GM23248 (cell line): ENCODE results near the gene ALG1. TPM values are rescaled to one million over a fixed set of nuclear protein-coding genes. Genes with fewer than 3 reads are reported as not detected.
"Not testable (repeated sequence)": the region's sequence is repeated elsewhere in the genome, so short reads cannot be mapped to it uniquely, and the experiment has no call there.

ENCODE experiments used
- DNase-seq: peaks from one replicate; pipeline ENCODE4 v3.0.0-alpha.2; 2015
- H2AFZ ChIP-seq: fragments of 200-600 bp; sonication (generic); 2 replicates; pipeline ENCODE4 v1.6.1; 2016; ENCODE audit warnings: antibody characterized with exemption
- H3F3A ChIP-seq: fragments of 200-600 bp; sonication (generic); 2 replicates; pipeline ENCODE4 v1.6.1; 2016; ENCODE audit warnings: mild to moderate bottlenecking, antibody characterized with exemption, mixed run types; ENCODE audit not compliant: insufficient read depth
- H3K27ac ChIP-seq: fragments of 200-600 bp; sonication (generic); 2 replicates; pipeline ENCODE4 v1.5.1; 2016; ENCODE audit warnings: mild to moderate bottlenecking
- H3K27me3 ChIP-seq: fragments of 200-600 bp; sonication (generic); replicated peaks from 2 replicates; pipeline ENCODE4 v1.6.1; 2016; ENCODE audit warnings: mild to moderate bottlenecking; ENCODE audit not compliant: insufficient read depth
- H3K36me3 ChIP-seq: fragments of 200-600 bp; sonication (generic); 2 replicates; pipeline ENCODE4 v1.6.1; 2016; ENCODE audit warnings: low read depth, mild to moderate bottlenecking
- H3K4me1 ChIP-seq: fragments of 200-600 bp; sonication (generic); 2 replicates; pipeline ENCODE4 v1.6.1; 2016; ENCODE audit warnings: mild to moderate bottlenecking; ENCODE audit not compliant: insufficient read depth
- H3K4me2 ChIP-seq: fragments of 200-600 bp; sonication (generic); one replicate; pipeline ENCODE4 v1.6.1; 2016; ENCODE audit warnings: mild to moderate bottlenecking; ENCODE audit not compliant: unreplicated experiment
- H3K4me3 ChIP-seq: fragments of 200-600 bp; sonication (generic); 2 replicates; pipeline ENCODE4 v1.5.1; 2016; ENCODE audit warnings: mild to moderate bottlenecking
- H3K79me2 ChIP-seq: fragments of 200-600 bp; sonication (generic); 2 replicates; pipeline ENCODE4 v1.6.1; 2016; ENCODE audit warnings: mild to moderate bottlenecking; ENCODE audit not compliant: insufficient read depth
- H3K9ac ChIP-seq: fragments of 200-600 bp; sonication (generic); 2 replicates; pipeline ENCODE4 v1.6.1; 2016; ENCODE audit warnings: mild to moderate bottlenecking
- H3K9me2 ChIP-seq: fragments of 200-600 bp; sonication (generic); 2 replicates; pipeline ENCODE4 v1.6.1; 2016; ENCODE audit warnings: mixed run types, mild to moderate bottlenecking, moderate library complexity; ENCODE audit not compliant: insufficient read depth
- H3K9me3 ChIP-seq: fragments of 200-600 bp; sonication (generic); one replicate; pipeline ENCODE4 v1.6.1; 2017; ENCODE audit warnings: low read depth
- H4K20me1 ChIP-seq: fragments of 200-600 bp; sonication (generic); 2 replicates; pipeline ENCODE4 v1.6.0; 2016; ENCODE audit not compliant: insufficient read depth
- WGBS, 2 experiments: methylation state at CpG; one replicate each; pipeline ENCODE4 v1.1.6; 2015 to 2017; ENCODE audit warnings: low lambda C conversion rate in 2 of 2, low coverage in 1 of 2; ENCODE audit errors: missing lambda C conversion rate in 2 of 2; 5-methylcytosine and 5-hydroxymethylcytosine counted together
- in situ Hi-C: fragments of 300-500 bp; cut with MboI; formaldehyde crosslinking; loops from 2 replicates; pipeline ENCODE4 v1.15.0; 2020
- polyA plus RNA-seq: library from polyadenylated mRNA; unstranded; fragments of >200 nt; fragmentation: Nextera tagmentation; extraction: Ambion mirVana; gene quantifications from 2 replicates; pipeline ENCODE4 v1.2.1, GENCODE V29; 2016
- total RNA-seq: library from RNA; depleted of rRNA; stranded (reverse); fragments of >200 nt; shearing (Covaris generic); gene quantifications from 2 replicates; pipeline ENCODE4 v1.2.3, GENCODE V29; 2014

Gene ALG1
- total and polyA plus RNA-seq, 2 experiments from 2014 or later: 36.5 to 45.4 TPM

GRCh38 chr16:5093746-5094145, 22.1 kb downstream of the ALG1 start:
- H3F3A ChIP-seq, H3K9me3 ChIP-seq, H3K9ac ChIP-seq, H3K27me3 ChIP-seq, H3K79me2 ChIP-seq, H3K4me2 ChIP-seq, H3K4me1 ChIP-seq, H3K4me3 ChIP-seq, H2AFZ ChIP-seq, H4K20me1 ChIP-seq, DNase-seq, H3K27ac ChIP-seq, H3K9me2 ChIP-seq, in situ Hi-C loops, H3K36me3 ChIP-seq: not testable (repeated sequence)
- WGBS, 2 experiments: 60 to 67% methylated on average over 10 to 11 of the region's 11 CpGs

- H3K27ac ChIP-seq, H3K9me2 ChIP-seq, H3K27me3 ChIP-seq, H2AFZ ChIP-seq, H3K4me1 ChIP-seq, in situ Hi-C loops, H3K9ac ChIP-seq, DNase-seq, H3K36me3 ChIP-seq, H4K20me1 ChIP-seq, H3K4me3 ChIP-seq, H3K9me3 ChIP-seq, H3K4me2 ChIP-seq, H3F3A ChIP-seq, H3K79me2 ChIP-seq: not testable (repeated sequence)
- WGBS, 2 experiments: 59 to 61% methylated on average over 10 to 11 of the region's 11 CpGs
Measured at GRCh38 chr16:5095145-5095830, 23.6 kb downstream of the ALG1 start.

DNA sequence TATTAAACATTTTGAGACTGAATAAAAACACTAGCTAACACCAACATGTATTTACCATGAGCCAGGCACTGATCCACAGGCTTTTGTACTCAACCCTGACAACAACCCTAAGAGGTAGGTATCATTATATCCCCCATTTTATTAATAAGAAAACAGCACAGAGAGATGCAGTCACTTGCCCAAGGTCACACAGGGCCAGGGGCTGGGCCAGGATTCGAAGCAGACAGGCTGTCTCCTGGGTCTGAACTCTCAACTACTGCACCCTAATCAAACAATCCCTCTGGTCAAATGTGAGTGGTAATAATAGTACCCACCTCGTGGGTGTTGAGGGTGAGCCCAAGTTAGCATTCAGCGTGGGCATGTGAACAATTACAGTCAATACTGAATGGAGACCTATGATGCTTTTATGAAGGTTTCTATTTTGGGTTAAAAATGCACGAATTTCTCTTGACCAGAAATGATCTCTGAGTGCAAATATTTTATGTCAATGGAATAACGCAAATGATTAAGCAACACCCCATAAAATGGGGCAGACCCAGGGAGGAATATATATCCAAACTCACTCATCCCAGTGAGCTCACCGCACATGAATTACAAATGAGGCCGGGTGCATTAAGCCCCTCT, 24.9 kb downstream of the ALG1 start:
- DNase-seq, H3K27me3 ChIP-seq, H3K79me2 ChIP-seq, in situ Hi-C loops, H3K9me3 ChIP-seq, H3K4me1 ChIP-seq, H3K9me2 ChIP-seq, H4K20me1 ChIP-seq, H3K36me3 ChIP-seq, H3F3A ChIP-seq: not testable (repeated sequence)
- peak overlapping the region; percentile 84 for H3K9ac ChIP-seq
- peak overlapping the region; percentile 92 for H2AFZ ChIP-seq
- H3K4me2 ChIP-seq: peak overlapping the region; percentile 63
- WGBS, 2 experiments: 20 to 21% methylated on average over 7 of the region's 7 CpGs
- H3K27ac ChIP-seq: 0 out of 2 replicates have a peak overlapping the region, but pooled peaks have one; percentile 49
- peak overlapping the region; percentile 80 for H3K4me3 ChIP-seq

- Histone ChIP-seq H2AFZ (peak overlapping the region; percentile 92), H3K27ac (peak overlapping the region; percentile 49), H3K9ac (peak overlapping the region; percentile 84), H3K4me3 (peak overlapping the region; percentile 80), H3K4me2 (peak overlapping the region; percentile 63)
- peak; percentile 55 for DNase-seq
- H3K9me2 ChIP-seq, H3F3A ChIP-seq, H3K79me2 ChIP-seq, H3K4me1 ChIP-seq, H3K27me3 ChIP-seq, H3K9me3 ChIP-seq, H3K36me3 ChIP-seq, in situ Hi-C loops, H4K20me1 ChIP-seq: not testable (repeated sequence)
- 0 to 4% methylated on average over 14 to 23 of the region's 23 CpGs for WGBS, 2 experiments
Measured at GRCh38 chr16:5097061-5097469, 25.4 kb downstream of the ALG1 start.

- Histone ChIP-seq H3K4me3 (peak within 1 kb of the TSS; percentile 80), H3K9ac (peak within 1 kb of the TSS; percentile 84), H2AFZ (peak within 1 kb of the TSS; percentile 92), H3K27ac (peak within 1 kb of the TSS; percentile 49), H3K4me2 (peak within 1 kb of the TSS; percentile 75)
- peak; percentile 99 for DNase-seq
- H3K79me2 ChIP-seq, H4K20me1 ChIP-seq, H3F3A ChIP-seq, H3K36me3 ChIP-seq, H3K9me2 ChIP-seq, in situ Hi-C loops, H3K4me1 ChIP-seq, H3K27me3 ChIP-seq, H3K9me3 ChIP-seq: not testable (repeated sequence)
- 1 to 2% methylated on average over 48 to 66 of the region's 67 CpGs for WGBS, 2 experiments
Measured at GRCh38 chr16:5097470-5098220, 26.0 kb downstream of the ALG1 start, which contains the start of gene EEF2KMT. TSS of gene EEF2KMT (minus strand) at chr16:5097795. CDS start at chr16:5097739, 56 bp downstream.

GRCh38 chr16:5098221-5099159, 26.8 kb downstream of the ALG1 start:
- H3K36me3 ChIP-seq, H3K4me1 ChIP-seq, H3F3A ChIP-seq, in situ Hi-C loops, H3K79me2 ChIP-seq, H3K27ac ChIP-seq, H3K27me3 ChIP-seq, H4K20me1 ChIP-seq, H3K9me3 ChIP-seq, H3K9me2 ChIP-seq: not testable (repeated sequence)
- Histone ChIP-seq H2AFZ (peak overlapping the region; percentile 82), H3K4me2 (peak overlapping the region; percentile 75), H3K9ac (peak overlapping the region; percentile 67), H3K4me3 (peak overlapping the region; percentile 69)
- peak; percentile 61 for DNase-seq
- WGBS, 2 experiments: 2 to 3% methylated on average over 26 to 56 of the region's 67 CpGs

DNA sequence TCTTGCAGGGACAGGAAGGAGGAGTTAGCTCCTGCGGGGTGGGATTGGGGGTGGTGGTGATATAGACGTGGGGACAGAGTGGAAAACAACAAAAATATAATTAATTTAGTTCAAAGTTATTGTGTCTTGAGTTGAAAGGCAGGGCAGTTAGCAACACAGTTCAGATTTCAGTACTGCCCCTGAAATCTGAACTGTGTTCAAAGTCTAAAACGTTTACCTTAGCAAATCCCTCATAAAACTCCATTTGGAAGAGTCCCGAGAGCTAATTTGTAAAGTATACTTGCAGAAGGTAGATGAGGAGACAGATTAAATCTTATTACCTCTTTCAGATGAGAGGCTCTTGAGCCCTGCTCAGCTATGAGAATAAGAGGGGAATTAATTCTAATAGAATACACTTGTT, 27.5 kb downstream of the ALG1 start:
- H3K79me2 ChIP-seq, H4K20me1 ChIP-seq, H3F3A ChIP-seq, H3K27me3 ChIP-seq, H3K4me2 ChIP-seq, H3K9ac ChIP-seq, H3K9me3 ChIP-seq, H3K27ac ChIP-seq, H3K4me1 ChIP-seq, H3K9me2 ChIP-seq, H3K4me3 ChIP-seq, in situ Hi-C loops, DNase-seq, H3K36me3 ChIP-seq: not testable (repeated sequence)
- WGBS, 2 experiments: 6% methylated on average over 3 to 4 of the region's 4 CpGs
- peak overlapping the region; percentile 82; the same call in 1 of the 2 replicates for H2AFZ ChIP-seq
